Daoy (cell line): ENCODE data around the gene CMC4. TPM values are rescaled to one million over a fixed set of nuclear protein-coding genes. Genes with fewer than 3 reads are reported as not detected.

Source experiments
- DNase-seq: peaks from one replicate; pipeline ENCODE4 v3.0.0-alpha.2; 2015; ENCODE audit warnings: low read depth
- total RNA-seq: library from RNA; depleted of rRNA; stranded (reverse); fragments of >200 nt; shearing (Covaris generic); gene quantifications from 2 replicates; pipeline ENCODE4 v1.2.3, GENCODE V29; 2014

The CMC4 gene
- total RNA-seq, 1 experiment from 2014 or later, result 9.0 TPM

- no peak for DNase-seq
Measured at GRCh38 chrX:155053656-155054055, 17.3 kb downstream of the CMC4 start.

GRCh38 chrX:155052738-155053498 is 18.0 kb downstream of the CMC4 start:
- DNase-seq, result no peak

- DNase-seq, result peak; percentile 44
Measured at GRCh38 chrX:155048977-155049619, 21.8 kb downstream of the CMC4 start.

GRCh38 chrX:155046811-155047528 is 24.0 kb downstream of the CMC4 start:
- no peak for DNase-seq

GRCh38 chrX:155046129-155046810 is 24.7 kb downstream of the CMC4 start:
- DNase-seq, result no peak

GRCh38 chrX:155035688-155036087 is 35.2 kb downstream of the CMC4 start:
- DNase-seq, result no peak

GRCh38 chrX:155031657-155032056 is 39.3 kb downstream of the CMC4 start:
- no peak for DNase-seq

GRCh38 chrX:155028877-155029291 is 42.1 kb downstream of the CMC4 start:
- DNase-seq, result peak; percentile 1

GRCh38 chrX:155028129-155028528 is 42.8 kb downstream of the CMC4 start:
- no peak for DNase-seq

GRCh38 chrX:155027509-155028066 is 43.3 kb downstream of the CMC4 start:
- peak; percentile 30 for DNase-seq

- DNase-seq, result peak; percentile 94
Measured at GRCh38 chrX:155026727-155027508, 44.0 kb downstream of the CMC4 start, which contains the start of gene FUNDC2. Gene FUNDC2, plus strand, starts transcription at chrX:155026844. Its CDS starts 95 bp downstream, at chrX:155026939.

GRCh38 chrX:155026420-155026726 is 44.6 kb downstream of the CMC4 start:
- no peak for DNase-seq

GRCh38 chrX:155023907-155024833 is 46.8 kb downstream of the CMC4 start:
- no peak for DNase-seq

- DNase-seq, result no peak
Measured at GRCh38 chrX:155022585-155022984, 48.4 kb downstream of the CMC4 start, which contains the start of gene F8. Gene F8, minus strand, starts transcription at chrX:155022723. Its CDS starts 171 bp downstream, at chrX:155022552.

GRCh38 chrX:155020591-155020990 is 50.3 kb downstream of the CMC4 start:
- DNase-seq, result no peak
